Cardiac fibroblast (primary cell): ENCODE measurements around the gene KIAA1217.

Source experiments
- DNase-seq, 2 donors: peaks; one replicate each; pipeline versions ENCODE4 v3.0.0 to v3.0.0-alpha.2; 2010; ENCODE audit warnings: low read depth in 2 of 2
- H3K4me3 ChIP-seq, 2 donors: replicated peaks in 1 of 2; 1 replicate in 1 of 2; 2 replicates in 1 of 2; pipeline ENCODE4 v1.5.1; 2011; ENCODE audit warnings: low read depth in 2 of 2, low read length in 2 of 2, mild to moderate bottlenecking in 2 of 2, moderate library complexity in 1 of 2
- CTCF ChIP-seq: IDR thresholded peaks from one replicate; pipeline ENCODE4 v1.5.1; 2011; ENCODE audit warnings: low read depth, mild to moderate bottlenecking, low read length, inconsistent platforms

KIAA1217 gene

GRCh38 chr10:24518981-24519597, 310.2 kb downstream of the KIAA1217 start:
- peak; percentile 72 to 75 for DNase-seq
- peak; percentile 63 for TF ChIP-seq CTCF
- no peak overlapping the region for H3K4me3 ChIP-seq

GRCh38 chr10:24519950-24520349, 311.0 kb downstream of the KIAA1217 start:
- H3K4me3 ChIP-seq = no peak overlapping the region
- DNase-seq = no peak

GRCh38 chr10:24524314-24524713, 315.4 kb downstream of the KIAA1217 start:
- no peak overlapping the region for H3K4me3 ChIP-seq
- DNase-seq = no peak
- no peak for TF ChIP-seq CTCF

More at GRCh38 chr10:24519950-24520349, 311.0 kb downstream of the KIAA1217 start:
- no peak for TF ChIP-seq CTCF

- no peak for TF ChIP-seq CTCF
- no peak for DNase-seq
- H3K4me3 ChIP-seq = no peak overlapping the region
Observed at GRCh38 chr10:24526085-24526649, 317.2 kb downstream of the KIAA1217 start.

- no peak for DNase-seq
- TF ChIP-seq CTCF = no peak
- H3K4me3 ChIP-seq = no peak overlapping the region
Observed at GRCh38 chr10:24528946-24529345, 320.0 kb downstream of the KIAA1217 start.

GRCh38 chr10:24531439-24531838, 322.5 kb downstream of the KIAA1217 start:
- TF ChIP-seq CTCF = no peak
- no peak for DNase-seq
- H3K4me3 ChIP-seq = no peak overlapping the region
